ENCODE measurements around the gene STH.
A peak's percentile ranks its signal among the peaks of the same experiment; 100 is the strongest.

- TF ChIP-seq CXXC5 (CRISPR knock-in tag; IDR thresholded peaks at IDR 0.05), result peak; percentile 74
- no peak for TF ChIP-seq POLR2AphosphoS2 (IDR thresholded peaks at IDR 0.05; ENCODE audit: low read length)
- peak; percentile 48; the same call in 1 of the 2 replicates for TF ChIP-seq USF2 (CRISPR knock-in tag; IDR thresholded peaks at IDR 0.05)
- TF ChIP-seq MXI1 (IDR thresholded peaks at IDR 0.05; ENCODE audit: low read depth, low read length), result no peak
- no peak for TF ChIP-seq DACH1 (IDR thresholded peaks at IDR 0.05; ENCODE audit: partially characterized antibody)
- TF ChIP-seq JUN (IDR thresholded peaks at IDR 0.05; ENCODE audit: borderline replicate concordance, low read depth, low read length), result peak; percentile 92
- TF ChIP-seq JUN (CRISPR knock-in tag; IDR thresholded peaks at IDR 0.05; ENCODE audit: borderline replicate concordance), result no peak
- TF ChIP-seq GABPB1 (CRISPR knock-in tag; IDR thresholded peaks at IDR 0.05), result no peak
- TF ChIP-seq MYNN (IDR thresholded peaks at IDR 0.05), result peak; percentile 54; the same call in 1 of the 2 replicates
- no peak for TF ChIP-seq MYNN (CRISPR knock-in tag; IDR thresholded peaks at IDR 0.05)
- TF ChIP-seq SMARCA5 (IDR thresholded peaks at IDR 0.05), result peak; percentile 53; the same call in 1 of the 2 replicates
- 0 out of 2 replicates have a peak, but pooled peaks have one; percentile 74 for TF ChIP-seq ZKSCAN1 (IDR thresholded peaks at IDR 0.05; ENCODE audit: low read depth, low read length)
Observed at GRCh38 chr17:45976755-45977505, 22.1 kb upstream of the STH start.

Data from K562 (cell line).